HepG2 (cell line): Measurements from ENCODE around the gene EOGT. TPM values are rescaled to one million over a fixed set of nuclear protein-coding genes. Genes with fewer than 3 reads are reported as not detected.

ENCODE experiments used
- ASH2L ChIP-seq: fragments of 300-600, 200-600 bp; sonication (generic); IDR thresholded peaks from 2 replicates; pipeline ENCODE4 v1.7.0; 2017; ENCODE audit warnings: low read depth, mild to moderate bottlenecking, moderate library complexity, mixed read lengths, low read length; ENCODE audit not compliant: insufficient read length
- BCL6 ChIP-seq: IDR thresholded peaks from 2 replicates; pipeline ENCODE4 v1.6.1; 2016; ENCODE audit warnings: missing genetic modification reagents, missing compliant biosample characterization
- CAMTA2 ChIP-seq: sonication (generic); formaldehyde crosslinking; IDR thresholded peaks from 2 replicates; pipeline ENCODE4 v1.4.0; 2020; ENCODE audit warnings: mild to moderate bottlenecking, missing genetic modification reagents, borderline replicate concordance
- CBX1 ChIP-seq: IDR thresholded peaks from one replicate; pipeline ENCODE4 v1.6.1; 2016; ENCODE audit warnings: antibody characterized with exemption, low read depth
- ELK4 ChIP-seq: sonication (generic); formaldehyde crosslinking; IDR thresholded peaks from 2 replicates; pipeline ENCODE4 v1.9.0; 2021; ENCODE audit warnings: missing genetic modification reagents, borderline replicate concordance
- FOSL2 ChIP-seq: sonication (generic); formaldehyde crosslinking; IDR thresholded peaks from 2 replicates; pipeline ENCODE4 v1.4.0; 2020; ENCODE audit warnings: missing genetic modification reagents
- FOXA3 ChIP-seq: IDR thresholded peaks from 2 replicates; pipeline ENCODE4 v1.6.1; 2016; ENCODE audit warnings: missing genetic modification reagents, missing compliant biosample characterization
- FOXC1 ChIP-seq: sonication (generic); formaldehyde crosslinking; IDR thresholded peaks from 2 replicates; pipeline ENCODE4 v1.8.0; 2022; ENCODE audit warnings: mild to moderate bottlenecking, missing genetic modification reagents, borderline replicate concordance
- KAT7 ChIP-seq: IDR thresholded peaks from 2 replicates; pipeline ENCODE4 v1.6.1; 2018; ENCODE audit warnings: borderline replicate concordance, missing compliant biosample characterization
- MAFF ChIP-seq: IDR thresholded peaks from 2 replicates; pipeline ENCODE4 v1.6.1; 2011; ENCODE audit warnings: low read depth, low read length, improper control_type of control experiment
- NFE2 ChIP-seq: sonication (generic); formaldehyde crosslinking; IDR thresholded peaks from 2 replicates; pipeline ENCODE4 v1.4.0; 2020; ENCODE audit warnings: missing genetic modification reagents
- NR2C2 ChIP-seq: sonication (generic); formaldehyde crosslinking; IDR thresholded peaks from 2 replicates; pipeline ENCODE4 v1.4.0; 2020; ENCODE audit warnings: missing genetic modification reagents, mild to moderate bottlenecking, moderate library complexity, borderline replicate concordance
- POLR2G ChIP-seq: fragments of 200-400 bp; formaldehyde crosslinking; IDR thresholded peaks from 2 replicates; pipeline ENCODE4 v1.6.1; 2018; ENCODE audit warnings: mild to moderate bottlenecking, low read depth, low read length, moderate library complexity
- SP140L ChIP-seq: sonication (generic); formaldehyde crosslinking; IDR thresholded peaks from 2 replicates; pipeline ENCODE4 v1.4.0; 2020; ENCODE audit warnings: missing genetic modification reagents, borderline replicate concordance
- TEAD3 ChIP-seq: optimal IDR thresholded peaks from 2 replicates; pipeline ENCODE3; 2016; ENCODE audit warnings: borderline replicate concordance
- UBTF ChIP-seq: sonication (generic); formaldehyde crosslinking; IDR thresholded peaks from 2 replicates; pipeline ENCODE4 v1.4.0; 2020; ENCODE audit warnings: mild to moderate bottlenecking, missing genetic modification reagents
- ZBTB10 ChIP-seq: sonication (generic); formaldehyde crosslinking; IDR thresholded peaks from 2 replicates; pipeline ENCODE4 v1.4.0; 2020; ENCODE audit warnings: missing genetic modification reagents, borderline replicate concordance
- ZFP82 ChIP-seq: sonication (generic); formaldehyde crosslinking; IDR thresholded peaks from 2 replicates; pipeline ENCODE4 v1.5.1; 2020; ENCODE audit warnings: mild to moderate bottlenecking, missing genetic modification reagents, borderline replicate concordance
- ZFX ChIP-seq: sonication (generic); formaldehyde crosslinking; IDR thresholded peaks from 2 replicates; pipeline ENCODE4 v1.4.0; 2020; ENCODE audit warnings: mild to moderate bottlenecking, low read depth, missing genetic modification reagents, moderate library complexity
- ZNF101 ChIP-seq: sonication (generic); formaldehyde crosslinking; IDR thresholded peaks from 2 replicates; pipeline ENCODE4 v1.4.0; 2020; ENCODE audit warnings: mild to moderate bottlenecking, low read depth, missing genetic modification reagents, borderline replicate concordance
- ZNF329 ChIP-seq: sonication (generic); formaldehyde crosslinking; IDR thresholded peaks from 2 replicates; pipeline ENCODE4 v1.9.0; 2021; ENCODE audit warnings: low read depth, mild to moderate bottlenecking, missing genetic modification reagents
- ZNF619 ChIP-seq: sonication (generic); formaldehyde crosslinking; IDR thresholded peaks from 2 replicates; pipeline ENCODE4 v1.4.0; 2020; ENCODE audit warnings: mild to moderate bottlenecking, missing genetic modification reagents
- ZNF709 ChIP-seq: sonication (generic); formaldehyde crosslinking; IDR thresholded peaks from 2 replicates; pipeline ENCODE4 v1.5.0; 2020; ENCODE audit warnings: mild to moderate bottlenecking, missing genetic modification reagents
- ZNF782 ChIP-seq: sonication (generic); formaldehyde crosslinking; IDR thresholded peaks from 2 replicates; pipeline ENCODE4 v1.4.0; 2020; ENCODE audit warnings: missing genetic modification reagents, mild to moderate bottlenecking, borderline replicate concordance
- polyA plus RNA-seq, 8 experiments: library from polyadenylated mRNA; depleted of rRNA in 3 of 8; stranded (reverse) in 7 of 8; unstranded in 1 of 8; fragments of >200 nt; fragmentation: Illumina TruSeq in 4 of 8; extraction: Trizol in 4 of 8; gene quantifications; 2 replicates each; pipeline versions ENCODE4 v1.2.1 to v1.2.3, GENCODE V29; 2011 to 2016; ENCODE audit warnings: low read depth in 4 of 8, missing spikeins in 1 of 8, mixed read lengths in 1 of 8; ENCODE audit not compliant: insufficient read depth in 1 of 8
- total RNA-seq, 5 experiments: library from RNA; depleted of rRNA; stranded (reverse); fragments of >200 nt; fragmentation: Illumina TruSeq; extraction: Trizol; gene quantifications; 2 replicates each; pipeline ENCODE4 v1.2.3, GENCODE V29; 2016; ENCODE audit warnings: low read depth in 1 of 5

Gene EOGT
- total and polyA plus RNA-seq, 2 of the 13 experiments (the other 11 are each of a cell fraction or from before 2014, with no cell fraction given), result 4.5 to 18.6 TPM

GRCh38 chr3:69052472-69052898 is 39.0 kb upstream of the EOGT start (continued):
- TF ChIP-seq UBTF, result no peak
- TF ChIP-seq ZNF709 (CRISPR knock-in tag), result no peak
- TF ChIP-seq ASH2L, result peak; percentile 62
- no peak for TF ChIP-seq ZNF329 (CRISPR knock-in tag)
- TF ChIP-seq FOXC1 (CRISPR knock-in tag), result no peak
- TF ChIP-seq MAFF, result no peak
- no peak for TF ChIP-seq SP140L (CRISPR knock-in tag)
- TF ChIP-seq ELK4, result no peak
- TF ChIP-seq FOSL2 (CRISPR knock-in tag), result no peak
- TF ChIP-seq TEAD3 (CRISPR knock-in tag), result no peak
- no peak for TF ChIP-seq ZNF101 (CRISPR knock-in tag)
- no peak for TF ChIP-seq NFE2 (CRISPR knock-in tag)
- TF ChIP-seq ZBTB10 (CRISPR knock-in tag), result no peak
- TF ChIP-seq BCL6 (CRISPR knock-in tag), result peak; percentile 89
- TF ChIP-seq CBX1, result no peak
- no peak for TF ChIP-seq ZNF619
- TF ChIP-seq FOXA3 (CRISPR knock-in tag), result no peak
- TF ChIP-seq ZFX (CRISPR knock-in tag), result no peak
- peak; percentile 49; the same call in 1 of the 2 replicates for TF ChIP-seq POLR2G
- 0 out of 2 replicates have a peak, but pooled peaks have one; percentile 14 for TF ChIP-seq ZNF782 (CRISPR knock-in tag)
- peak; percentile 67; the same call in 1 of the 2 replicates for TF ChIP-seq NR2C2 (CRISPR knock-in tag)
- no peak for TF ChIP-seq ZFP82 (CRISPR knock-in tag)
- no peak for TF ChIP-seq KAT7 (CRISPR knock-in tag)
- TF ChIP-seq CAMTA2 (CRISPR knock-in tag), result no peak
